Epithelial cell of proximal tubule (primary cell): ENCODE data around the gene OSBPL6. TPM values are rescaled to one million over a fixed set of nuclear protein-coding genes. Genes with fewer than 3 reads are reported as not detected.
"Not testable (repeated sequence)": the region's sequence is repeated elsewhere in the genome, so short reads cannot be mapped to it uniquely, and the experiment has no call there.

Experiments used
- DNase-seq: peaks from one replicate; pipeline ENCODE4 v3.0.0-alpha.2; 2011; ENCODE audit warnings: low read depth
- H3K4me3 ChIP-seq: 2 replicates; pipeline ENCODE4 v1.5.1; 2011; ENCODE audit warnings: low read depth, mild to moderate bottlenecking, low read length
- CTCF ChIP-seq: conservative IDR thresholded peaks from 2 replicates; pipeline ENCODE4 v1.5.1; 2012; ENCODE audit warnings: low read depth, mild to moderate bottlenecking, low read length
- total RNA-seq: library from RNA; depleted of rRNA; stranded (reverse); fragments of >200 nt; gene quantifications from 2 replicates; pipeline ENCODE4 v1.2.3, GENCODE V29; 2015

Gene OSBPL6
- 2.9 and 3.1 TPM in 2 replicates for total RNA-seq

DNA sequence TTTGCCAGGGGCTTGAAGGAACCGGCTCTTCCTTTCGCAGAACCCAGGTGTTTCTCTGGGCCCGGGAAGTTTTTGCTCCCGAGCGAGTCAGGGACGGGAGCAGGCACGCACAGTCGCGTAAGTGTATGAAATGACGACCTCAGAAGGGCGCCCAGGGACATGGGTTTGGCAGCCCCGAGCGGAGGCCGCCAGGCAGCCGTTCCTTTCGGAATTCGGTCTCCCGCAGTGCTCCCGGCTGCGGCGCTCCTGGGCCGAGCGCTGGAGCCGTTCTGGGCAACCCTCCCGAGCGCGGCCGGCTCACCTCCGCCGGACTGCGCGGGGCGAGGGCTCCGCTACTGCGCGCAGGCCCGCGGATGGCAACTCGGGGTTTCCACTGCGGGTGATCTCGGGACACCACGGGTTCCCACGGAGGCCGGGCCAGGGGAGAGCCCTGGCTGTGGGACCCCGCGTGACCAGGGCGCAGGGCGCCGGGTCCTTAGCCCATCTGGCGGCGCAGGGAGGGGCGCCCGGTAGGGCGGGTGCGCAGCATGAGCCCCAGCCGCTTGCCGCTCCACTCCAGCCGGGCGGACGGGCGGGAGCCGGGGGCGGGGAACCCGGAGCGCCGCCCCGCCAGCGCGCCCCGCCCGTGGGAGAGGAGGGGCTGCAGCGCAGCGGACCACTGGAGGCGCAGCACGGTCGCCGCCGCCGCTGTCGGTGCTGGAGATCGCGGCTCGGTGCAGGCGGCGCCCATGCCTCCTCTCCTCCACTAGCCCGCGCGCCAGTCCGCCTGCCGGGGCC, at the start of gene OSBPL6:
Gene OSBPL6, plus strand, starts transcription at position 690 of the 777 bp plus-strand sequence. CDS start 111,673 bp downstream, outside the sequence.
- TF ChIP-seq CTCF = no peak
- DNase-seq = no peak

GRCh38 chr2:178152033-178152432, 42.3 kb upstream of the OSBPL6 start:
- no peak for TF ChIP-seq CTCF
- DNase-seq = no peak
- no peak overlapping the region for H3K4me3 ChIP-seq

More for the DNA sequence above, at the start of gene OSBPL6:
- peak within 1 kb of the TSS; percentile 91 for H3K4me3 ChIP-seq

DNA sequence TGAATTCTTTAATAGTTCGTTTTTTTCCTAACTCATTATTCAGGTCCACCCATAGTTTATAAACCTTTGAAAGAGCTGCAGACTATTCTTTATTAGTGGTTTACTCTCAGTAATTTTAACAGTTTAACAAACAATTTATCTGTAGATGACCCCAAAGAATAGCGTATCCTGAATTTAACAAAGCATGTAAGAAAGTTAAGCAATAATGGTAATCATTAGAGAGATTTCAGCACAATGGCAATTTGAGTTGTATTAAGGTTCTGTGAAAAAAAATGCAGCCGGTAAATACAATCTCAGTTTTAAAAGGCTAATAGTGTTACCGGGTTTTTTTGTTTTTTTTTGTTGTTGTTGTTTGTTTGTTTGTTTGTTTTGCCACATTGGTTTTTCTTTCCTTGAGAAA, 41.8 kb upstream of the OSBPL6 start:
- no peak for DNase-seq
- H3K4me3 ChIP-seq = no peak overlapping the region
- no peak for TF ChIP-seq CTCF

- H3K4me3 ChIP-seq = no peak overlapping the region
- no peak for DNase-seq
- no peak for TF ChIP-seq CTCF
Observed at GRCh38 chr2:178152977-178153376, 41.3 kb upstream of the OSBPL6 start.

GRCh38 chr2:178153878-178154277, 40.4 kb upstream of the OSBPL6 start:
- H3K4me3 ChIP-seq, DNase-seq: not testable (repeated sequence)

GRCh38 chr2:178155524-178155923, 38.8 kb upstream of the OSBPL6 start:
- DNase-seq = no peak
- no peak overlapping the region for H3K4me3 ChIP-seq
- TF ChIP-seq CTCF = no peak

DNA sequence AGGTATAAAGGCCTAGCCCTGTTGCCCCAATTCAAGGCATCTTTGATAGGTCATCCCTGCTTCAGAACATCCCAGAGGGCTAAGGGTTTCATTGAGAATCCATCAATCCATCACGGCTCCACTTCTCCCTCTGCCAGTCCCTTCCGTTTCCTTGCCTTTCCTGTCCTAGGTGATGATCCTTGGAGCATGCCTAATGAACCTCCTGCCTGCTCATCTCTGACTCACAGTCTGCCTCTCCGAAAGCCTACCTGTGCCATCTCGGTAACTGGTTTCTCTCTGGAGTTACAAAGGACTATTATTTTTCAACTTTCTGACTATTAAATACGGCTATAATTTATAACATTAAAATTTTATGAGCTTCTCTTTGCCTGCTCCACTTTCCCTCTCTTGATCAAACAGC, 36.7 kb upstream of the OSBPL6 start:
- no peak for TF ChIP-seq CTCF
- peak; percentile 15 for DNase-seq
- no peak overlapping the region for H3K4me3 ChIP-seq
